Measurements from ENCODE around the gene XRCC4.
"Not testable (repeated sequence)": the region's sequence is repeated elsewhere in the genome, so short reads cannot be mapped to it uniquely, and the experiment has no call there.

The XRCC4 gene

GRCh38 chr5:83355482-83356014 is 278.2 kb downstream of the XRCC4 start:
- DNase-seq: not testable (repeated sequence)

GRCh38 chr5:83357621-83358231 is 280.4 kb downstream of the XRCC4 start:
- DNase-seq: no peak

GRCh38 chr5:83360573-83360972 is 283.2 kb downstream of the XRCC4 start:
- no peak for DNase-seq

GRCh38 chr5:83362526-83362925 is 285.2 kb downstream of the XRCC4 start:
- DNase-seq: no peak

- DNase-seq: no peak
These were observed 286.0 kb downstream of the XRCC4 start for GRCh38 chr5:83363111-83363885.

GRCh38 chr5:83363886-83364275 is 286.5 kb downstream of the XRCC4 start:
- no peak for DNase-seq

GRCh38 chr5:83364312-83365299 is 287.3 kb downstream of the XRCC4 start:
- no peak for DNase-seq

- no peak for DNase-seq
These were observed 291.0 kb downstream of the XRCC4 start for GRCh38 chr5:83368319-83368718.

- no peak for DNase-seq
These were observed 291.5 kb downstream of the XRCC4 start for GRCh38 chr5:83368835-83369234.

GRCh38 chr5:83370957-83371356 is 293.6 kb downstream of the XRCC4 start:
- DNase-seq: no peak

- DNase-seq: no peak
These were observed 294.4 kb downstream of the XRCC4 start for GRCh38 chr5:83371726-83372125.

- no peak for DNase-seq
These were observed 297.2 kb downstream of the XRCC4 start for GRCh38 chr5:83374547-83374946.

GRCh38 chr5:83375049-83375745 is 297.9 kb downstream of the XRCC4 start:
- DNase-seq: no peak

GRCh38 chr5:83376461-83376860 is 299.1 kb downstream of the XRCC4 start:
- no peak for DNase-seq

- DNase-seq: no peak
These were observed 300.0 kb downstream of the XRCC4 start for GRCh38 chr5:83377131-83377865.

GRCh38 chr5:83378624-83379289 is 301.4 kb downstream of the XRCC4 start:
- no peak for DNase-seq

GRCh38 chr5:83385812-83386211 is 308.5 kb downstream of the XRCC4 start:
- DNase-seq: no peak

- no peak for DNase-seq
These were observed 309.7 kb downstream of the XRCC4 start for GRCh38 chr5:83387041-83387440.

GRCh38 chr5:83388608-83389007 is 311.3 kb downstream of the XRCC4 start:
- no peak for DNase-seq

- no peak for DNase-seq
These were observed 315.6 kb downstream of the XRCC4 start for GRCh38 chr5:83392766-83393503.

GRCh38 chr5:83393504-83393866 is 316.1 kb downstream of the XRCC4 start:
- DNase-seq: no peak
